Head of caudate nucleus (tissue), 42 donors: ENCODE measurements around the gene PRKN.

Experiments used
- DNase-seq, 42 donors: peaks; one replicate each; pipeline versions ENCODE4 v3.0.0 to v3.0.0-alpha.2; 2020 to 2021; ENCODE audit warnings: mixed read lengths in 7 of 42
- intact Hi-C: fragments of 100-400 bp; cut with DNase I; formaldehyde crosslinking; loops from one replicate; pipeline ENCODE4 v1.15.0; 2022

The PRKN gene

GRCh38 chr6:161411265-161411944, 1316.2 kb downstream of the PRKN start:
- DNase-seq, result no peak
- intact Hi-C loops, result no loop called here

- intact Hi-C loops, result no loop called here
- DNase-seq, result no peak
These were observed 1316.8 kb downstream of the PRKN start for GRCh38 chr6:161410736-161411135.

GRCh38 chr6:161410076-161410475, 1317.5 kb downstream of the PRKN start:
- intact Hi-C loops, result no loop called here

GRCh38 chr6:161409353-161409752, 1318.2 kb downstream of the PRKN start:
- peak in 1 of 42 donors; percentile 37 for DNase-seq
- intact Hi-C loops, result no loop called here

More at GRCh38 chr6:161410076-161410475, 1317.5 kb downstream of the PRKN start:
- peak in 1 of 42 donors; percentile 33 for DNase-seq

GRCh38 chr6:161408041-161408440, 1319.5 kb downstream of the PRKN start:
- no peak for DNase-seq
- intact Hi-C loops, result no loop called here

- DNase-seq, result no peak
These were observed 1320.0 kb downstream of the PRKN start for GRCh38 chr6:161407581-161407980.

GRCh38 chr6:161407115-161407514, 1320.5 kb downstream of the PRKN start:
- no peak for DNase-seq
- intact Hi-C loops, result no loop called here

More at GRCh38 chr6:161407581-161407980, 1320.0 kb downstream of the PRKN start:
- intact Hi-C loops, result no loop called here

GRCh38 chr6:161406646-161407045, 1320.9 kb downstream of the PRKN start:
- peak in 1 of 42 donors; percentile 15 for DNase-seq
- intact Hi-C loops, result no loop called here

GRCh38 chr6:161405418-161405817, 1322.1 kb downstream of the PRKN start:
- intact Hi-C loops, result no loop called here
- no peak for DNase-seq

- intact Hi-C loops, result no loop called here
These were observed 1323.8 kb downstream of the PRKN start for GRCh38 chr6:161403717-161404116.

GRCh38 chr6:161401587-161402309, 1325.8 kb downstream of the PRKN start:
- intact Hi-C loops, result no loop called here
- DNase-seq, result no peak

More at GRCh38 chr6:161403717-161404116, 1323.8 kb downstream of the PRKN start:
- no peak for DNase-seq

- DNase-seq, result no peak
- intact Hi-C loops, result no loop called here
These were observed 1326.9 kb downstream of the PRKN start for GRCh38 chr6:161400671-161401070.

GRCh38 chr6:161396539-161396938, 1331.0 kb downstream of the PRKN start:
- no peak for DNase-seq
- intact Hi-C loops, result no loop called here

GRCh38 chr6:161395716-161396231, 1331.8 kb downstream of the PRKN start:
- DNase-seq, result peak in 1 of 42 donors; percentile 25

GRCh38 chr6:161394437-161394836, 1333.1 kb downstream of the PRKN start:
- intact Hi-C loops, result no loop called here
- no peak for DNase-seq

More at GRCh38 chr6:161395716-161396231, 1331.8 kb downstream of the PRKN start:
- intact Hi-C loops, result no loop called here

GRCh38 chr6:161393839-161394364, 1333.7 kb downstream of the PRKN start:
- intact Hi-C loops, result no loop called here
- peak in 31 of 42 donors; percentile 34 to 94 (median 75) for DNase-seq

- no peak for DNase-seq
- intact Hi-C loops, result no loop called here
These were observed 1334.3 kb downstream of the PRKN start for GRCh38 chr6:161393292-161393691.

GRCh38 chr6:161389756-161390155, 1337.8 kb downstream of the PRKN start:
- DNase-seq, result no peak

GRCh38 chr6:161383951-161384350, 1343.6 kb downstream of the PRKN start:
- DNase-seq, result no peak
- intact Hi-C loops, result no loop called here

More at GRCh38 chr6:161389756-161390155, 1337.8 kb downstream of the PRKN start:
- intact Hi-C loops, result no loop called here
